ENCODE data around the gene HYOU1.
"Not testable (repeated sequence)": the region's sequence is repeated elsewhere in the genome, so short reads cannot be mapped to it uniquely, and the experiment has no call there.

HYOU1 gene

DNA sequence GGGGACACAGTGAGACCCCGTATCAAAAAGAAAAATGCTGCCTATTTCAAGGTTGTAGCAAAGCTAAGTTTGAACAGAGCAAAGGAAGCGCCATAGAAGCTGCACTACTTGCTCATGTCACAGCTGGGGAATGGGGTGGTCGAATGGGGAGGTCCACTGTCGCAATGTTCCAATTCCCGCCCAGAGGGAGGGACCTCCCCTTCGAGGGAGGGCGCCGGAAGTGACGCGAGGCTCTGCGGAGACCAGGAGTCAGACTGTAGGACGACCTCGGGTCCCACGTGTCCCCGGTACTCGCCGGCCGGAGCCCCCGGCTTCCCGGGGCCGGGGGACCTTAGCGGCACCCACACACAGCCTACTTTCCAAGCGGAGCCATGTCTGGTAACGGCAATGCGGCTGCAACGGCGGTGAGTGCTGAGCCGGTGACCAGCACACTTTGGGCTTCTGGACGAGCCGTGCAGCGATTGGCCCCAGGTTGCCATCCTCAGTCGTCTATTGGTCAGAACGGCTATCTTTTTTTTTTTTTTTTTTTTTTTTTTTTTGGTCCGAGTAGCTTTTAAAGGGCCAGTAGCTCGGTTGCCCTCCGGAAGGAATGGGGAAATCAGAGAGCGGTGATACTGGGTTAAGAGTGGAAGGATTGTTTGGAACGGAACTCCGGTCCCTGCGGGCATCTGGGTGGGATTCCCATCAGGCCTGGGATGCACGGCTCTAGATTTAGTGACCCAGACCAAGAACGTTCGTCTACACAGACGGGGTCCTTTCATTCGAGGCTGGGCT lies 27.8 kb upstream of the HYOU1 start, which contains the start of gene HMBS:
Gene HMBS, plus strand, starts transcription at position 219 of the 774 bp plus-strand sequence. Its CDS starts 153 bp downstream, at position 372.
- DNase-seq = peak; percentile 98

DNA sequence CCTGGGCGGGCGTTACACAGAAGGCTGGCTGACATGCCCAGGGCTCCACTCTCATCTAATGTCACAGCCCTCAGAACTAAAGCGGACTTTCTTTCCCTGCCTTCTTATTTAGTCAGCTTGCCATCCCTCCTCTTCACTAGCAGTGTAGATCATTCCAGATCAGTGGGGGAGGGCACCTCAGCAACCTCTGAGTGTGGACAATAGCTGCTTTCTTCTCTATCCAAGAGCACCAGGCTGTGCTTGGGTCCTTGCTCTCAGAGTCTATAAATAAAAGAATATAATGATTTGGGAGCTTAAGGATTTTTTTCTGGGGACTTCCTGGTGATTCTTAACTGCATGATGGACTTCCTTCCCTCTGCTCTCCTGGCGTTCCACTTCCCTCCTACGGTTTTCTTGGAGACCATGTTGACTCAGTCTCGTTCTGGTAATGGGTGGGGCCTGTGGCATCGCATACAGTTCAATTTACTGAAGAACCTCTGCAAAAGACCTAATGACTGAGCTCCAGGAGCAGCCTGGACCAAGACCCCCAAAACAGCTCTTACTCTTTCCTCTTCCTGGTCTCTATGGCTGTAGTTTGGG lies 24.8 kb upstream of the HYOU1 start:
- no peak for DNase-seq

DNA sequence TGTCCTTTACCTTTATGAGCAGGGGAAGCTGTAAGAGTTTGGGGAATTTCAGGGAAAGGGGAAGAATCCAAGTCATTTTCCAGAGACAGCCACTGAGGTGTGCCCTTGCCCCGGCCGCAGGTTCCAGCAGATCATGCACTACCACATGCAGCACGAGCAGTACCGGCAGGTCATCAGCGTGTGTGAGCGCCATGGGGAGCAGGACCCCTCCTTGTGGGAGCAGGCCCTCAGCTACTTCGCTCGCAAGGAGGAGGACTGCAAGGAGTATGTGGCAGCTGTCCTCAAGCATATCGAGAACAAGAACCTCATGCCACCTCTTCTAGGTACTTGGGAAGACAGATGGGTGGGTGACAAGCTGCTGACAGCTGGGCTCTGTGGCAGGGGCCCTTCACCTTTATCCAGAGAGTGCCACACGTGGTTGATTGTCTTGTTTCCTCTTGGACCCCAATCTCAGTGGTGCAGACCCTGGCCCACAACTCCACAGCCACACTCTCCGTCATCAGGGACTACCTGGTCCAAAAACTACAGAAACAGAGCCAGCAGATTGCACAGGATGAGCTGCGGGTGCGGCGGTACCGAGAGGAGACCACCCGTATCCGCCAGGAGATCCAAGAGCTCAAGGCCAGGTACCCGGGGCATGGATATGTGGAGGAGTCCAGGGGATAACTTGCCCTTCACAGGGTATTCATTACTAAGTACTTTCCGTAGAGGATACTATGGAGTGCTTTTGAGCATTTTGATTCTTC lies 21.8 kb upstream of the HYOU1 start:
- DNase-seq = no peak

DNA sequence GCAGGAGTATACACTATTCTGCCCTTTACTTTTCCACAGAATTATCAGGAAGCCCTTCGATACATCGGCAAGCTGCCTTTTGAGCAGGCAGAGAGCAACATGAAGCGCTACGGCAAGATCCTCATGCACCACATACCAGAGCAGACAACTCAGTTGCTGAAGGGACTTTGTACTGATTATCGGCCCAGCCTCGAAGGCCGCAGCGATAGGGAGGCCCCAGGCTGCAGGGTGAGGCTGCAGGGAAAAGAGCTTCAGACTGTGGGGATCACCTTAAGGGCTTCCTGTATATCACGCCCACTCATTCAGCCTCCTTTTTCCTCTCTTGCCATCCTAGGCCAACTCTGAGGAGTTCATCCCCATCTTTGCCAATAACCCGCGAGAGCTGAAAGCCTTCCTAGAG lies 20.8 kb upstream of the HYOU1 start:
- DNase-seq = no peak

DNA sequence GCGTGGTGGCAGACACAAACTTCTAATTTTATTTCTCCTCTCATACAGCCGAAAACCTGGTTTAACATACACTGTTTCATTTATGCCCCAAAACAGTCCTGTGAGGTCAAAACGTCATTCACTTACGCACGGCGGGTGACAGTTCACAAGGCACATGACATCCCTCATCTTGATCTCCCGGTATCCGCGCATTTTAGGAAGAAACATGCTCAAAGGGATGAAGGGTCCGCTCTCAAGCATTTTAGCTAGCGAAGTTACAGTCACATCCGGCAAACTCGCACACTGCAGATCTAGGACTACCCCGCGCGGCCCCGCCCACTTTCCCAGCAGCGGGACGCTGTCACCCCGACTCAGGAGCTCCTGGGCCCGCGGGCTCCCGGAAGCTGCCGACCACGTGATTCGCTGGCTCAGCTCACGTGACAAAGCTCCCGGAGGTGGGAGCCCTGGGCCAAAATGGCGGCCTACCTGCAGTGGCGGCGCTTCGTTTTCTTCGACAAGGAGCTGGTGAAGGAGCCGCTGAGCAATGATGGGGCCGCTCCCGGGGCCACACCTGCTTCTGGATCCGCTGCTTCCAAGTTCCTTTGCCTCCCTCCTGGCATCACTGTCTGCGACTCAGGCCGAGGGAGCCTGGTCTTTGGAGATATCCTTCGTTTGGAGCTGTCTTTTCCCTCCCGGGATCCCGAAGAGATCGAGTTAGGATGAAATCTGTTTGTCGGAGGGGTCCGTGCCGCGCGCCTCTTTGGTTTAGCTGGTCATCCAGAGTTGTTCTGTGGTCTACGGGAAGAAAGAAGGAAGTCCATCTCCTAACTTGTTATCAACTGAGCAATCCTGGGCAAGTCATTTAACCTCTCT lies 10.6 kb upstream of the HYOU1 start, which contains the start of gene VPS11:
Gene VPS11, plus strand, starts transcription at position 448 of the 852 bp plus-strand sequence. Its CDS starts 6 bp downstream, at position 454.
- peak; percentile 92 for DNase-seq

- DNase-seq = no peak
Observed at GRCh38 chr11:119065369-119065768, 8.4 kb upstream of the HYOU1 start.

GRCh38 chr11:119062779-119063178 lies 5.8 kb upstream of the HYOU1 start:
- no peak for DNase-seq

DNA sequence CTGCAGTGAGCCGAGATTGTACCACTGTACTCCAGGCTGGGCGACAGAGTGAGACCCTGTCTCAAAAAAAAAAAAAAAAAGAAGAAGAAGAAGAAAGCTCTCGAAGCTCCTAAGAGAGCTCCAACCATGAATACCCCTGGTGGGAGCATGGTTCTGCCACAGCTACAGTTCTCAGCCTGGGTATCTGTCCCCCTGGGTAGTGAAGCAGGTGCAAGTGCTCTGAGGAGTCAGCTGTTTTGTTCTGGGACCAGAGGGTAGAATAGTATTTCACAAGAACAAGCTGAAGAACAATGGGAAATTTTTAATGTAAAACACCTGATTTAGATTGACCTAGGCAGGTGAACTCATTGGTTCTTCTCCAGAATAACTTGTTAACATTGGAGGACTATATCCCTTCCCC lies 4.3 kb upstream of the HYOU1 start:
- no peak for DNase-seq

- not testable (repeated sequence) for DNase-seq
Observed at GRCh38 chr11:119059128-119059527, 2.1 kb upstream of the HYOU1 start.

DNA sequence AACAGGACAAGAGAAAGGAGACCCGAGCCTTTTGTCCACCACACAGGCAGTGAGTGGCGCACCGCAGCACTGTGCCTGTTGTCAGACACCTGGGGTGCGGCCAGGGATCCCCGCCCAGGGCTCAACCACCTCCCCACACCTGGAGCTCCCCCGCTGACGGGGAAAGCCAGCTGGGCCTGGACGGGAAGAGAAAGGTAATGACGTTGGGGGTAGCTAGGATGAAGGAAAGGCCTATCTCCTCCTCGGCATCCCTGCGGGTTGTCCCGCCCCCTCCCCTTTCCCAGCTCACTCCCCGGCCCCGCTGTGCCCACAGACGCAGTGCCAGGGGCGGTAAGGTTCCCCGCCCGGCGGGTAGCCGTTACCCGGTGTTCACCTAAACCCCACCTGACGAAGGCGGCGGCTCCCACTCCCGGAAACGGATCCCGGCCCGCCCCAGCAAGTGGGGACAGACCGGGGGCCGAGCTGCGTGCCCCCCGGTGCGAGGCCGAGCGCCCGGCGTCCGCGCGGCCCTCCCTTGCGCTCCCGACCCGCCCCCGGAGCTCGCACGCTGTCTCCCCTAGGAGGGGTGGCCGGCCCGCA lies 495 bp downstream of the HYOU1 start:
- DNase-seq = peak; percentile 21

GRCh38 chr11:119055901-119056300 lies 1.1 kb downstream of the HYOU1 start:
- DNase-seq = no peak

DNA sequence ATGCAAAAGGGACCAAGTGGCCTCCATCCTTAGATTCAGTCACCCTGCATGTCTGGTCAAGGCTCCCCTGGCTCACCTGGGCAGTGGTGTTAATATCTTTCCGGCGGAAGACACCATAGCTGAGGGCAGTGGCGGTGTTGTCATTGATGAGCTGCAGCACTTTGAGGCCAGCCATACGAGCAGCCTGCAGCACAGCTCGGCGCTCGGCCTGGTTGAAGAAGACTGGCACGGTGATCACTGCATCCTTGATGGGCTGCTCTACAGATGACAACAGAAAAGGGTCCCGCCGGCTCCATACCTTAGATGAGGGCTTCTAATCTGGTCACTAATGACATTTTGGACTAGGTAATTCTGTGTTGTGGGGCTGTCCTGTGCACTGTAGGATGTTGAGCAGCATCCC lies 2.6 kb downstream of the HYOU1 start:
- DNase-seq = no peak

- no peak for DNase-seq
Observed at GRCh38 chr11:119052163-119052814, 4.7 kb downstream of the HYOU1 start.

DNA sequence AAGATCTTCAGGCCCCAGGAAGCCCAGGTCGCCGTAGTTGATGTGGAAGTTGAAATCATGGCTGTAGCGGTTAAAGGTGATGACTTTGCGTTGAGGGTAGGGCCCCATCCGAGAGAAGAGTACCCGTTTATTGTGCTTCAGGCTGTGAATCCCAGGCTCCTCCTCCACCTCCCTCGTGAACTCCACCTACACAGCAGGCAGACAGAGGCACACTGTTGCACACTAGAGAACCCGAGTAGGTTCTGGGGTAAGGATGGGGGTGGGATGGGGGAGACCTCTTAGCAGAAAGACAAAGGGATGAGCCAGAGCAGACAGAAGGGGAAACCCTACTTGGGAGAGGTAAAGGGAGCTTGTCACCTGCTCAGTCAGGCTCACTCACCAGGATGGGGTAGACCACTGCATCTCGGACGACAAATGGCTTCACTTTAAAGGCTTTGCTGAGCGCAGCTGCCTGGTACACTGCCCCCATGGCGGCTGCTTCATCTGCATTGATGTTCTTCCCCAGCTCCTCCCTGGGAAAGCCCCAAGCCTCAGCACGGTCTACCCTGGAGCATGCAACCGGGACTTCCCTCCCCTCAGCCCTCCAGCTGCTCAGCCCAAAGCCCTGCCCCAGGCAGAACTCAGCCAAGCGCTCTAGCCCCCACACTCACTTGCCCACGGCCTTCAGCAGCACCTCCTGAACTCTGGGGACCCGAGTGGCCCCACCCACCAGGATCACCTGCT lies 5.4 kb downstream of the HYOU1 start:
- no peak for DNase-seq

GRCh38 chr11:119049081-119049480 lies 7.9 kb downstream of the HYOU1 start:
- no peak for DNase-seq

DNA sequence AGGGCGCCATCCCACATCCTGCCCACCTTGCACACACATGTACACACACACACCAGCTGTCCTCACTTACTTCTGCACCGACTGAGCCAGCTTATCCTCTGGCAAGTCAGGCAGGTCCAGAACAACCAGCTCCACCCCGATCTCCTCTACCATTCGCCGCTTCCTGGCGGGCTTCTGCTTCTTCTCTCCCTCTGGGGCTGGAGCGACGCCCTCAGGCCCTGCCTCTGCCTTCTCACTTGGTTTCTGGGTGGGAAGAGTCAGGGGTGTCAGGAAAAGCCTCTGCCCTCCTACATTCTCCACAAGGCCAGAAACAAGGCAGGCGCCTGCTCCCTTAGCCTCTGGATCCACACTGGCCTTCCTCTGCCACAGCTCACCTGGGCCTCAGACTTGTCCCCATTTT lies 8.4 kb downstream of the HYOU1 start:
- no peak for DNase-seq

DNA sequence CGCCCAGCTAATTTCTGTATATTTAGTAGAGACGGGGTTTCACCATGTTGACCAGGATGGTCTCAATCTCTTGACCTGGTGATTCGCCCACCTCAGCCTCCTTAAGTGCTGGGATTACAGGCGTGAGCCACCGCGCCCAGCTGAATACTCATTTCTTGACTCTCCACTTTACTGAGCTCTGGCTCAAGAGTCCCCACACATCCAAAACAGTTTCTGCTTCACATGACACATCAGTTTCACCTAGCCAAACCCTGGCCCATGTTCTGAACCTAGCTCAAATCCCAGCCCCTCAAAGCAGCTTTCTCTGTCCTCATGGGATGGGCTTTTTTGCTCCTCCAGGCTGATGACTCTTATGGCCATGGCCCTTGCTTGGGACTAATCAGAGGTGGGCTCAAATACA lies 9.8 kb downstream of the HYOU1 start:
- DNase-seq = no peak

GRCh38 chr11:119046489-119046888 lies 10.5 kb downstream of the HYOU1 start:
- DNase-seq = no peak

DNA sequence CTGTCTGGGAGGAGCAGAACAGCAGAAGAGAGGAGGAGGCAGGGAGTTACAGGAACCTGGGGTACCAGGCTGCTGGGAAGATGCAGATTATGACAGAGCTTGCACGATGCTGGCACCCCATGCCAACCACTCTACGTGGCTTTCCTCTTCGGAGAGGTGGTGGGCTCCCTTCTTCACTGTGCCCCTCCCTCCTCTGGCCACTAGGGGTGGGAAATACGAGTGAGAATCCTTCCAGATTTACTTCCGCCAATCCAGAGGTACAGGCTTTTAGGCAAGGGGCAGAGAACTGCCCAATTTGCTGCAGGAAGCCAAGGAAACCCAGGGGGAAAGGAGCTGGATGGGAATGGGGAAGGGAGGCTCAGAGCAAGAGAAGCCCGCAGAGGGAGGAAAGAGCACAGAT lies 12.3 kb downstream of the HYOU1 start:
- no peak for DNase-seq

GRCh38 chr11:119042927-119043326 lies 14.1 kb downstream of the HYOU1 start:
- DNase-seq = no peak

GRCh38 chr11:119041821-119042514 lies 15.0 kb downstream of the HYOU1 start:
- no peak for DNase-seq
